ENCODE measurements around the gene AP4E1.
A peak's percentile ranks its signal among the peaks of the same experiment; 100 is the strongest.
"Not testable (repeated sequence)": the region's sequence is repeated elsewhere in the genome, so short reads cannot be mapped to it uniquely, and the experiment has no call there.

AP4E1 gene

GRCh38 chr15:50907601-50908208 lies 778 bp upstream of the AP4E1 start:
- TF ChIP-seq, protein P1, sequence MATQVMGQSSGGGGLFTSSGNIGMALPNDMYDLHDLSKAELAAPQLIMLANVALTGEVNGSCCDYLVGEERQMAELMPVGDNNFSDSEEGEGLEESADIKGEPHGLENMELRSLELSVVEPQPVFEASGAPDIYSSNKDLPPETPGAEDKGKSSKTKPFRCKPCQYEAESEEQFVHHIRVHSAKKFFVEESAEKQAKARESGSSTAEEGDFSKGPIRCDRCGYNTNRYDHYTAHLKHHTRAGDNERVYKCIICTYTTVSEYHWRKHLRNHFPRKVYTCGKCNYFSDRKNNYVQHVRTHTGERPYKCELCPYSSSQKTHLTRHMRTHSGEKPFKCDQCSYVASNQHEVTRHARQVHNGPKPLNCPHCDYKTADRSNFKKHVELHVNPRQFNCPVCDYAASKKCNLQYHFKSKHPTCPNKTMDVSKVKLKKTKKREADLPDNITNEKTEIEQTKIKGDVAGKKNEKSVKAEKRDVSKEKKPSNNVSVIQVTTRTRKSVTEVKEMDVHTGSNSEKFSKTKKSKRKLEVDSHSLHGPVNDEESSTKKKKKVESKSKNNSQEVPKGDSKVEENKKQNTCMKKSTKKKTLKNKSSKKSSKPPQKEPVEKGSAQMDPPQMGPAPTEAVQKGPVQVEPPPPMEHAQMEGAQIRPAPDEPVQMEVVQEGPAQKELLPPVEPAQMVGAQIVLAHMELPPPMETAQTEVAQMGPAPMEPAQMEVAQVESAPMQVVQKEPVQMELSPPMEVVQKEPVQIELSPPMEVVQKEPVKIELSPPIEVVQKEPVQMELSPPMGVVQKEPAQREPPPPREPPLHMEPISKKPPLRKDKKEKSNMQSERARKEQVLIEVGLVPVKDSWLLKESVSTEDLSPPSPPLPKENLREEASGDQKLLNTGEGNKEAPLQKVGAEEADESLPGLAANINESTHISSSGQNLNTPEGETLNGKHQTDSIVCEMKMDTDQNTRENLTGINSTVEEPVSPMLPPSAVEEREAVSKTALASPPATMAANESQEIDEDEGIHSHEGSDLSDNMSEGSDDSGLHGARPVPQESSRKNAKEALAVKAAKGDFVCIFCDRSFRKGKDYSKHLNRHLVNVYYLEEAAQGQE (IDR thresholded peaks at IDR 0.05; ENCODE audit: insufficient replicate concordance, low read depth) = no peak
- no peak for TF ChIP-seq POLR2AphosphoS5 (IDR thresholded peaks at IDR 0.05; ENCODE audit: low read depth)
- TF ChIP-seq, protein P2, sequence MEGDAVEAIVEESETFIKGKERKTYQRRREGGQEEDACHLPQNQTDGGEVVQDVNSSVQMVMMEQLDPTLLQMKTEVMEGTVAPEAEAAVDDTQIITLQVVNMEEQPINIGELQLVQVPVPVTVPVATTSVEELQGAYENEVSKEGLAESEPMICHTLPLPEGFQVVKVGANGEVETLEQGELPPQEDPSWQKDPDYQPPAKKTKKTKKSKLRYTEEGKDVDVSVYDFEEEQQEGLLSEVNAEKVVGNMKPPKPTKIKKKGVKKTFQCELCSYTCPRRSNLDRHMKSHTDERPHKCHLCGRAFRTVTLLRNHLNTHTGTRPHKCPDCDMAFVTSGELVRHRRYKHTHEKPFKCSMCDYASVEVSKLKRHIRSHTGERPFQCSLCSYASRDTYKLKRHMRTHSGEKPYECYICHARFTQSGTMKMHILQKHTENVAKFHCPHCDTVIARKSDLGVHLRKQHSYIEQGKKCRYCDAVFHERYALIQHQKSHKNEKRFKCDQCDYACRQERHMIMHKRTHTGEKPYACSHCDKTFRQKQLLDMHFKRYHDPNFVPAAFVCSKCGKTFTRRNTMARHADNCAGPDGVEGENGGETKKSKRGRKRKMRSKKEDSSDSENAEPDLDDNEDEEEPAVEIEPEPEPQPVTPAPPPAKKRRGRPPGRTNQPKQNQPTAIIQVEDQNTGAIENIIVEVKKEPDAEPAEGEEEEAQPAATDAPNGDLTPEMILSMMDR (IDR thresholded peaks at IDR 0.05; ENCODE audit: insufficient read depth, low read length) = no peak
- no peak for TF ChIP-seq GABPA (IDR thresholded peaks at IDR 0.05; ENCODE audit: low read depth)
- no peak for TF ChIP-seq SPI1 (IDR thresholded peaks at IDR 0.05; ENCODE audit: borderline replicate concordance, low read depth)
- peak in 1 of 2 experiments; percentile 47 for DNase-seq (ENCODE audit: low read depth in 1 of 2, low spot score in 1 of 2)
- H3K27ac ChIP-seq (replicated peaks) = peak overlapping the region; percentile 94
- no peaks in the 10 kb centered on the region for H3K27me3 ChIP-seq (ENCODE audit: insufficient read depth, poor library complexity, severe bottlenecking)
- H3K4me3 ChIP-seq (replicated peaks; ENCODE audit: insufficient read depth, low read length) = peak overlapping the region; percentile 93

- Histone ChIP-seq H3K4me3 (replicated peaks; ENCODE audit: insufficient read depth, low read length) (peak overlapping the region; percentile 93), H3K27ac (replicated peaks) (peak overlapping the region; percentile 94), H3K27me3 (ENCODE audit: insufficient read depth, poor library complexity, severe bottlenecking) (no peaks in the 10 kb centered on the region)
- no peak for TF ChIP-seq POLR2AphosphoS5 (IDR thresholded peaks at IDR 0.05; ENCODE audit: low read depth)
- TF ChIP-seq, protein P1 (IDR thresholded peaks at IDR 0.05; ENCODE audit: insufficient replicate concordance, low read depth) = no peak
- TF ChIP-seq, protein P2 (IDR thresholded peaks at IDR 0.05; ENCODE audit: insufficient read depth, low read length) = no peak
- TF ChIP-seq GABPA (IDR thresholded peaks at IDR 0.05; ENCODE audit: low read depth) = no peak
- no peak for TF ChIP-seq SPI1 (IDR thresholded peaks at IDR 0.05; ENCODE audit: borderline replicate concordance, low read depth)
- no peak for DNase-seq (ENCODE audit: low read depth in 1 of 2, low spot score in 1 of 2)
Observed at GRCh38 chr15:50909010-50909317, 481 bp downstream of the AP4E1 start.

GRCh38 chr15:50910426-50910795 lies 1.9 kb downstream of the AP4E1 start:
- H3K4me3 ChIP-seq (replicated peaks; ENCODE audit: insufficient read depth, low read length); H3K27ac ChIP-seq (replicated peaks); H3K27me3 ChIP-seq (ENCODE audit: insufficient read depth, poor library complexity, severe bottlenecking): not testable (repeated sequence)
- DNase-seq (ENCODE audit: low read depth in 1 of 2, low spot score in 1 of 2) = peak in 1 of 2 experiments; percentile 34

DNA sequence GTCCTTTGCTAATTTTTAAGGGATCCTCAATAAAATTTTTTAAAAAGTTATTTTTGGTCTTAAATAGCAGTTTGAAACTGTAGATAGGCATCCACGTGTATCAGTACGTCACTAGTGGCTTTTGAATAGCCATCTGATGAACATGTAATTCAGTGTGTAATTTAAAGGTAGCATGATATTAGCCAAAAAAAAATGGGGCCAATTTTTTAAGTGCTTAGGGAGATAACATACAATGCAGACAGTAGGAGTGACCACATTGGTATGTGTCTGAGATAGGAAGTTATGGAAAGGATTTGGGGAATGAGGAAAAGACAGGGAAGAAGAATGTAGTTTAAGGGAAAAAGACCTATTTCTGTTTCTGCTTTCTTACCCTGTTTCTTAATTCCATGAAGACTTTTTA lies 2.5 kb downstream of the AP4E1 start:
- Histone ChIP-seq H3K27me3 (ENCODE audit: insufficient read depth, poor library complexity, severe bottlenecking) (no peaks in the 10 kb centered on the region), H3K27ac (replicated peaks) (0 out of 2 replicates have a peak overlapping the region, but pooled peaks have one; percentile 14), H3K4me3 (replicated peaks; ENCODE audit: insufficient read depth, low read length) (no peak overlapping the region)
- TF ChIP-seq, protein P1 (IDR thresholded peaks at IDR 0.05; ENCODE audit: insufficient replicate concordance, low read depth) = no peak
- TF ChIP-seq SPI1 (IDR thresholded peaks at IDR 0.05; ENCODE audit: borderline replicate concordance, low read depth) = no peak
- no peak for DNase-seq (ENCODE audit: low read depth in 1 of 2, low spot score in 1 of 2)
